Measurements from ENCODE around the gene GPR141. TPM values are rescaled to one million over a fixed set of nuclear protein-coding genes. Genes with fewer than 3 reads are reported as not detected.

GPR141 gene, protein sequence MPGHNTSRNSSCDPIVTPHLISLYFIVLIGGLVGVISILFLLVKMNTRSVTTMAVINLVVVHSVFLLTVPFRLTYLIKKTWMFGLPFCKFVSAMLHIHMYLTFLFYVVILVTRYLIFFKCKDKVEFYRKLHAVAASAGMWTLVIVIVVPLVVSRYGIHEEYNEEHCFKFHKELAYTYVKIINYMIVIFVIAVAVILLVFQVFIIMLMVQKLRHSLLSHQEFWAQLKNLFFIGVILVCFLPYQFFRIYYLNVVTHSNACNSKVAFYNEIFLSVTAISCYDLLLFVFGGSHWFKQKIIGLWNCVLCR
- polyA plus RNA-seq (2011; rRNA removed): 0.49 and 0.61 TPM in 2 replicates
- polyA plus RNA-seq (2012; cell fraction: cytosol; rRNA removed): 0.12 TPM in 1 of 2 replicates, not detected in the other
- polyA plus RNA-seq (2012; cell fraction: nucleus; rRNA removed): not detected in 2 replicates
- 0.11 to 0.12 TPM in 2 of 3 replicates, not detected in the other for polyA plus RNA-seq (2017; fragmentation: RNase III; extraction: RNeasy Plus Mini Kit Qiagen cat#74134 plus additional on column Dnase treatment)
- polyA minus RNA-seq (2011; rRNA and poly(A)+ RNA removed): 0.62 TPM in 1 of 2 replicates, not detected in the other

DNA sequence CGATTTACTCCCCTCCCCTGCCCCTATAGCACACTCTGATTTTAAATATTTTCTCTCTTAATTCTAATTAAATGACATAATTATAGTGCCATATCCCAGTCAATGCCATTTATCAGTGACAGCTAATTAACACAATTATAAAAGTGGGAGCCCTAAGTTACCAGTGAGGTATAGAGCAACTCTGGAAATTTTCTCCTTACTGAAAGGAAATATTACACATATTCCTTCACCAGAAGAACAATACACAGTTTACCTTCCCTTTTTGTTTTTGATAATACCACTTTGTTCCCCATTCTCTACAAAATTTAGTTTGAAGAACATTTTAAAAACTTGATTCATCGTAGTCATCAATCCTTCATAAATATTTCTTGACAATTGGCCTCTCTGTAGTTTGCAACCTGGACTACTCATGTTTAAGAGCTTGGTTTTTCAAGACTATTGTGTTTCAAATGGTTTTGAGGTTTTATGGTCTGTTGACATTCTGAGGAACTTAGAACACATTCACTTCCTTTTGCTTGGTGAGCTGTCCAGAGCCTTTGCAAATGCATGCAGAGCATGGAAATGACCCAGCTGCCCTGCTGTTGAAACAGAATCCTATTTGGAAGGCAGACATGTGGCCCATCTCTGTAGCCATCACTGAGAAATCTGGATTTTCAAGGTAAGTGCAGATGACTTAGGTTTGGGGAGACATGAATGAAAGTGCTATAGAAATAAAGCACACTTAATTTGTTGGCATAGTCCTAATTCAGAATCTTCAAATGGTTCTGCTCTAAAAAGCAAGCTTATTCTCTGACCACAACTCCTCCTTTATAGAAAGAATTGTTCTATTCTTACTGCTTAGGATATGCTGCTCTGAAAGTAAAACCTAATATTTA lies at the start of gene GPR141:
TSS of gene GPR141 (plus strand) at position 521 of the 875 bp plus-strand sequence. CDS start 56,628 bp downstream, outside the sequence.
- TF ChIP-seq NFE2L2 (conservative IDR thresholded peaks at IDR 0.05; ENCODE audit: low read length) (no peak), HOXB5 (CRISPR knock-in tag; IDR thresholded peaks at IDR 0.05) (no peak), ZSCAN20 (CRISPR knock-in tag; IDR thresholded peaks at IDR 0.05) (no peak), PHF8 (IDR thresholded peaks at IDR 0.05; ENCODE audit: borderline replicate concordance, low read depth) (no peak), POLR2A (IDR thresholded peaks at IDR 0.05; ENCODE audit: low read length) (no peak), ZC3H11A (IDR thresholded peaks at IDR 0.05) (no peak), ZNF302 (CRISPR knock-in tag; IDR thresholded peaks at IDR 0.05) (no peak), FOSL2 (IDR thresholded peaks at IDR 0.05) (no peak), FOSL2 (CRISPR knock-in tag; IDR thresholded peaks at IDR 0.05) (no peak)
- TF ChIP-seq, protein P1, sequence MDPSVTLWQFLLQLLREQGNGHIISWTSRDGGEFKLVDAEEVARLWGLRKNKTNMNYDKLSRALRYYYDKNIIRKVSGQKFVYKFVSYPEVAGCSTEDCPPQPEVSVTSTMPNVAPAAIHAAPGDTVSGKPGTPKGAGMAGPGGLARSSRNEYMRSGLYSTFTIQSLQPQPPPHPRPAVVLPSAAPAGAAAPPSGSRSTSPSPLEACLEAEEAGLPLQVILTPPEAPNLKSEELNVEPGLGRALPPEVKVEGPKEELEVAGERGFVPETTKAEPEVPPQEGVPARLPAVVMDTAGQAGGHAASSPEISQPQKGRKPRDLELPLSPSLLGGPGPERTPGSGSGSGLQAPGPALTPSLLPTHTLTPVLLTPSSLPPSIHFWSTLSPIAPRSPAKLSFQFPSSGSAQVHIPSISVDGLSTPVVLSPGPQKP (IDR thresholded peaks at IDR 0.05; ENCODE audit: low read depth, low read length): no peak
- Histone ChIP-seq H3K9me3 (no peaks in the 10 kb centered on the region), H3K4me1 (no peaks in the 10 kb centered on the region), H3K4me2 (no peak within 1 kb of the TSS), H3K27ac (no peak within 1 kb of the TSS; a peak in 1 of 6 replicates), H3K4me3 (no peak within 1 kb of the TSS)
- DNase-seq (ENCODE audit: low read depth in 1 of 2, low spot score in 1 of 2): no peak
- no peak for FAIRE-seq
- no peak for ATAC-seq
- WGBS (ENCODE audit: missing lambda C conversion rate): 22% methylated on average over 2 of the region's 2 CpGs
- POLR2A ChIA-PET: no interaction called here
- CTCF ChIA-PET: interaction anchor here (1.0 kb wide), 1 partner anchor 422 kb away, joined by 3 read pairs; no protein-coding TSS in a partner anchor

DNA sequence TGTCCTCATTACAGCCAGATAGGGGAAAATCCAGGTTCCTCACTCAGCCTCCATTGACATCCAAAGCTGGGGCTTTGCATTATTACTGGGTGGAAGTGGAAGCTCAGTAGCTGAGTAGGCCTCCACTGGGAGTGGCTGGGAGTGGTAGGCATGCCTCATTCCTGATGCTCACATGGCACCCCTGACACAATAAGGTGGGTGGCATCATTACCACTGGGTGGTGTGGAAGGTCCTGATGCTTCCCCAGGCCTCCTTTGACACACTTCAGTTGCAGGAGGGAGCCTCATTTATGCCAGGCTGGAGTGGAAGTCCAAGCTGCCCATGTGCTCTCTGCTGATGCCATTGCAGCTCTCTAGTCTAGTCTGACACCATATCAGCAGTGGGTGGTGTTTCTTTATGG lies 48.2 kb upstream of the GPR141 start:
- no peak overlapping the region for H3K4me2 ChIP-seq
- H3K4me1 ChIP-seq: no peaks in the 10 kb centered on the region
- ATAC-seq (no peak), FAIRE-seq (no peak), DNase-seq (ENCODE audit: low read depth in 1 of 2, low spot score in 1 of 2) (no peak)
- no peak overlapping the region for H3K27ac ChIP-seq
- ChIA-PET CTCF (interaction anchor here (0.7 to 1.6 kb wide), 2 partner anchors 197 to 388 kb away, joined by 3 to 4 read pairs; no protein-coding TSS in a partner anchor), POLR2A (no interaction called here)
- TF ChIP-seq ZFP36 (IDR thresholded peaks at IDR 0.05; ENCODE audit: borderline replicate concordance, partially characterized antibody): no peak
- TF ChIP-seq RARB (CRISPR knock-in tag; IDR thresholded peaks at IDR 0.05): no peak
- no peak for TF ChIP-seq NFE2L2 (conservative IDR thresholded peaks at IDR 0.05; ENCODE audit: low read length)
- no peak for TF ChIP-seq HDAC2 (IDR thresholded peaks at IDR 0.05)
- no peak for TF ChIP-seq EP300 (IDR thresholded peaks at IDR 0.05)
- TF ChIP-seq ESRRA (IDR thresholded peaks at IDR 0.05; ENCODE audit: borderline replicate concordance, low read length): no peak
- TF ChIP-seq SMC3 (IDR thresholded peaks at IDR 0.05): no peak
- TF ChIP-seq TFCP2L1 (CRISPR knock-in tag; IDR thresholded peaks at IDR 0.05): no peak
- no peak for TF ChIP-seq EHF (CRISPR knock-in tag; IDR thresholded peaks at IDR 0.05)
- TF ChIP-seq, protein P2, sequence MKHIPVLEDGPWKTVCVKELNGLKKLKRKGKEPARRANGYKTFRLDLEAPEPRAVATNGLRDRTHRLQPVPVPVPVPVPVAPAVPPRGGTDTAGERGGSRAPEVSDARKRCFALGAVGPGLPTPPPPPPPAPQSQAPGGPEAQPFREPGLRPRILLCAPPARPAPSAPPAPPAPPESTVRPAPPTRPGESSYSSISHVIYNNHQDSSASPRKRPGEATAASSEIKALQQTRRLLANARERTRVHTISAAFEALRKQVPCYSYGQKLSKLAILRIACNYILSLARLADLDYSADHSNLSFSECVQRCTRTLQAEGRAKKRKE (CRISPR knock-in tag; IDR thresholded peaks at IDR 0.05; ENCODE audit: low read depth): no peak
- TF ChIP-seq GATA3 (IDR thresholded peaks at IDR 0.05; ENCODE audit: borderline replicate concordance): no peak
- no peak for TF ChIP-seq CHD2 (IDR thresholded peaks at IDR 0.05; ENCODE audit: low read length, partially characterized antibody)
- TF ChIP-seq BHLHE40 (IDR thresholded peaks at IDR 0.05; ENCODE audit: low read depth, low read length): no peak
- TF ChIP-seq ZC3H11A (IDR thresholded peaks at IDR 0.05): no peak
- TF ChIP-seq, protein P3, sequence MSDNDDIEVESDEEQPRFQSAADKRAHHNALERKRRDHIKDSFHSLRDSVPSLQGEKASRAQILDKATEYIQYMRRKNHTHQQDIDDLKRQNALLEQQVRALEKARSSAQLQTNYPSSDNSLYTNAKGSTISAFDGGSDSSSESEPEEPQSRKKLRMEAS (IDR thresholded peaks at IDR 0.05): no peak
- TF ChIP-seq ZSCAN20 (CRISPR knock-in tag; IDR thresholded peaks at IDR 0.05): no peak
- TF ChIP-seq, protein P4, sequence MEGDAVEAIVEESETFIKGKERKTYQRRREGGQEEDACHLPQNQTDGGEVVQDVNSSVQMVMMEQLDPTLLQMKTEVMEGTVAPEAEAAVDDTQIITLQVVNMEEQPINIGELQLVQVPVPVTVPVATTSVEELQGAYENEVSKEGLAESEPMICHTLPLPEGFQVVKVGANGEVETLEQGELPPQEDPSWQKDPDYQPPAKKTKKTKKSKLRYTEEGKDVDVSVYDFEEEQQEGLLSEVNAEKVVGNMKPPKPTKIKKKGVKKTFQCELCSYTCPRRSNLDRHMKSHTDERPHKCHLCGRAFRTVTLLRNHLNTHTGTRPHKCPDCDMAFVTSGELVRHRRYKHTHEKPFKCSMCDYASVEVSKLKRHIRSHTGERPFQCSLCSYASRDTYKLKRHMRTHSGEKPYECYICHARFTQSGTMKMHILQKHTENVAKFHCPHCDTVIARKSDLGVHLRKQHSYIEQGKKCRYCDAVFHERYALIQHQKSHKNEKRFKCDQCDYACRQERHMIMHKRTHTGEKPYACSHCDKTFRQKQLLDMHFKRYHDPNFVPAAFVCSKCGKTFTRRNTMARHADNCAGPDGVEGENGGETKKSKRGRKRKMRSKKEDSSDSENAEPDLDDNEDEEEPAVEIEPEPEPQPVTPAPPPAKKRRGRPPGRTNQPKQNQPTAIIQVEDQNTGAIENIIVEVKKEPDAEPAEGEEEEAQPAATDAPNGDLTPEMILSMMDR (IDR thresholded peaks at IDR 0.05): no peak
- no peak for TF ChIP-seq EHMT2 (IDR thresholded peaks at IDR 0.05; ENCODE audit: low read depth)
- H3K4me3 ChIP-seq: no peak overlapping the region
- peaks cover 5% of the 10 kb centered on the region; the same call in 1 of the 3 replicates for H3K9me3 ChIP-seq
